ENCODE results near the gene ZNF507. TPM values are rescaled to one million over a fixed set of nuclear protein-coding genes. Genes with fewer than 3 reads are reported as not detected.

ZNF507 gene
- total and polyA plus RNA-seq, 2 of the 8 experiments (the other 6 are each of a cell fraction or from before 2014, with no cell fraction given), result 8.6 to 28.8 TPM

GRCh38 chr19:32363632-32364031 lies 18.2 kb downstream of the ZNF507 start:
- H3K79me1 ChIP-seq (ENCODE audit: low read depth, low read length), result no peaks in the 10 kb centered on the region; the same call in 1 of the 2 replicates
- H3K9me3 ChIP-seq (ENCODE audit: insufficient read depth in 2 of 2, low read depth in 1 of 2, low read length in 1 of 2), result no peaks in the 10 kb centered on the region
- H3K27me3 ChIP-seq (replicated peaks in 1 of 4; ENCODE audit: control insufficient read depth in 3 of 4, extremely low read depth in 1 of 4, insufficient read depth in 3 of 4, low read length in 3 of 4), result no peaks in the 10 kb centered on the region
- FAIRE-seq (no peak), DNase-seq (ENCODE audit: low read depth in 1 of 2, low spot score in 2 of 2) (no peak)
- no peak overlapping the region for H2BK15ac ChIP-seq (ENCODE audit: low read length)
- no peak overlapping the region for H2BK5ac ChIP-seq (ENCODE audit: low read depth, low read length)
- H2BK20ac ChIP-seq (ENCODE audit: low read length), result no peak overlapping the region
- no peak overlapping the region for H2BK120ac ChIP-seq (replicated peaks; ENCODE audit: low read depth, low read length)
- H3K36me3 ChIP-seq (ENCODE audit: control insufficient read depth in 2 of 4, insufficient read depth in 4 of 4, low read length in 3 of 4), result peaks cover 9 to 41% (median 26%) of the 10 kb centered on the region in 4 experiments
- no peak overlapping the region for H2BK12ac ChIP-seq (ENCODE audit: low read depth, low read length)
- no peak overlapping the region for H4K91ac ChIP-seq (replicated peaks; ENCODE audit: insufficient read length, low read length)
- no peak overlapping the region for H3K23ac ChIP-seq (ENCODE audit: insufficient read length)
- ChIA-PET CTCF (ENCODE audit: partially characterized antibody) (interaction anchor here (0.9 to 1.0 kb wide), 2 partner anchors 8 to 45 kb away, joined by 3 read pairs; no protein-coding TSS in a partner anchor), POLR2A (ENCODE audit: partially characterized antibody) (interaction anchor here (1.0 to 1.1 kb wide), 2 partner anchors 8 to 20 kb away, joined by 3 read pairs; no protein-coding TSS in a partner anchor)
- H3K4ac ChIP-seq (replicated peaks; ENCODE audit: insufficient read length, low read depth, low read length), result no peak overlapping the region
- no peak overlapping the region for H3K14ac ChIP-seq (ENCODE audit: insufficient read length)
- no peak overlapping the region for H4K5ac ChIP-seq (ENCODE audit: insufficient read length, low read depth, low read length)
- H3K56ac ChIP-seq (replicated peaks; ENCODE audit: insufficient read length, low read depth, low read length), result no peak overlapping the region
- no peak for TF ChIP-seq EP300 (IDR thresholded peaks at IDR 0.05; ENCODE audit: borderline replicate concordance in 1 of 2, low read depth in 2 of 2, low read length in 2 of 2)
- TF ChIP-seq POLR2A (IDR thresholded peaks at IDR 0.05; ENCODE audit: control extremely low read depth in 1 of 2, low read depth in 2 of 2, low read length in 2 of 2), result no peak
- no peak for TF ChIP-seq TAF1 (IDR thresholded peaks at IDR 0.05; ENCODE audit: low read depth, low read length)
- no peak for TF ChIP-seq SIX5 (IDR thresholded peaks at IDR 0.05; ENCODE audit: low read depth, low read length)
- no peak for TF ChIP-seq SAP30 (IDR thresholded peaks at IDR 0.05; ENCODE audit: insufficient read depth, insufficient replicate concordance, low read length)
- TF ChIP-seq USF2 (IDR thresholded peaks at IDR 0.05; ENCODE audit: low read length), result no peak
- no peak for TF ChIP-seq CBX5 (IDR thresholded peaks at IDR 0.05; ENCODE audit: low read depth, low read length)
- TF ChIP-seq SUZ12 (IDR thresholded peaks at IDR 0.05; ENCODE audit: low read length), result no peak
- no peak for TF ChIP-seq RFX5 (IDR thresholded peaks at IDR 0.05; ENCODE audit: borderline replicate concordance, low read depth, low read length)
- no peak for TF ChIP-seq EZH2 (IDR thresholded peaks at IDR 0.05; ENCODE audit: low read depth, low read length, severe bottlenecking)
- TF ChIP-seq JUN (IDR thresholded peaks at IDR 0.05; ENCODE audit: low read depth, low read length), result no peak
- H3K4me3 ChIP-seq (ENCODE audit: extremely low read depth in 1 of 4, insufficient read depth in 2 of 4, low read depth in 3 of 4, low read length in 4 of 4), result no peak overlapping the region
- no peak overlapping the region for H3K9ac ChIP-seq (replicated peaks in 1 of 4; ENCODE audit: extremely low read depth in 1 of 4, low read depth in 3 of 4, low read length in 3 of 4)
- H3K27ac ChIP-seq (ENCODE audit: low read depth, low read length), result no peak overlapping the region
- H2AFZ ChIP-seq (ENCODE audit: low read length), result no peak overlapping the region
- no peak overlapping the region for H4K8ac ChIP-seq (ENCODE audit: extremely low read depth, insufficient read depth, low read length)
- H3K4me1 ChIP-seq (replicated peaks in 1 of 4; ENCODE audit: control insufficient read depth in 3 of 4, insufficient read depth in 4 of 4, low read length in 3 of 4), result no peaks in the 10 kb centered on the region
- peaks cover 4 to 8% of the 10 kb centered on the region in 2 experiments for H4K20me1 ChIP-seq (replicated peaks in 1 of 2; ENCODE audit: control insufficient read depth in 1 of 2, insufficient read depth in 2 of 2, low read length in 2 of 2)
- H3K79me2 ChIP-seq (ENCODE audit: control insufficient read depth in 1 of 2, insufficient read depth in 2 of 2, low read length in 2 of 2), result peaks cover 5 to 36% of the 10 kb centered on the region in 2 experiments; a peak in 3 of 4 replicates
- no peak overlapping the region for H3K18ac ChIP-seq (ENCODE audit: extremely low read depth, low read length)
- WGBS, 2 experiments (ENCODE audit: extremely low coverage in 1 of 2, insufficient coverage in 1 of 2, insufficient read length in 1 of 2, insufficient replicate concordance in 2 of 2, low coverage in 1 of 2, low lambda C conversion rate in 2 of 2, missing lambda C conversion rate in 1 of 2), result 93% methylated on average over 3 of the region's 3 CpGs; no CpG with 5 or more reads in 1 of the 2 experiments
- H3K23me2 ChIP-seq (ENCODE audit: low read depth, low read length), result no peaks in the 10 kb centered on the region; the same call in 1 of the 2 replicates
- H2AK5ac ChIP-seq (ENCODE audit: low read depth, low read length), result no peak overlapping the region
- no peak overlapping the region for H3K4me2 ChIP-seq (ENCODE audit: insufficient read depth in 1 of 2, low read depth in 2 of 2, low read length in 2 of 2)
